ENCODE results near the gene TMEM69.
"Not testable (repeated sequence)": the region's sequence is repeated elsewhere in the genome, so short reads cannot be mapped to it uniquely, and the experiment has no call there.

- not testable (repeated sequence) for TF ChIP-seq CTCF, POLR2A (IDR thresholded peaks at IDR 0.05)
These were observed 29.4 kb downstream of the TMEM69 start for GRCh38 chr1:45717386-45717785.

Data from testis (tissue), 2 donors.